ENCODE measurements around the gene RAPGEF1. TPM values are rescaled to one million over a fixed set of nuclear protein-coding genes. Genes with fewer than 3 reads are reported as not detected.

Gene RAPGEF1
- total RNA-seq, 1 experiment from 2014 or later = 55.6 TPM

- Histone ChIP-seq H2BK20ac (ENCODE audit: low read depth, low read length, poor library complexity, severe bottlenecking) (no peak overlapping the region), H2BK120ac (ENCODE audit: low read depth, low read length, poor library complexity, severe bottlenecking) (no peak overlapping the region), H3K4ac (ENCODE audit: low read depth, low read length) (no peak overlapping the region), H4K20me1 (ENCODE audit: control insufficient read depth, insufficient read depth, insufficient read length) (no peaks in the 10 kb centered on the region), H3K9me3 (ENCODE audit: control insufficient read depth, low read depth, low read length) (no peaks in the 10 kb centered on the region), H2BK12ac (ENCODE audit: insufficient read length, low read depth, low read length) (no peak overlapping the region), H3K14ac (ENCODE audit: insufficient read depth, low read length) (no peak overlapping the region), H3K79me2 (ENCODE audit: insufficient read depth, low read length) (peaks cover 6% of the 10 kb centered on the region; the same call in 1 of the 2 replicates), H3K9ac (ENCODE audit: extremely low read depth, insufficient read length, low read length) (no peak overlapping the region), H3K4me2 (ENCODE audit: insufficient read depth, insufficient read length, low read length) (no peak overlapping the region), H2BK15ac (ENCODE audit: low read depth, low read length) (no peak overlapping the region), H3K27ac (ENCODE audit: insufficient read length, low read depth, low read length) (no peak overlapping the region), H3K23ac (ENCODE audit: insufficient read length, low read depth, low read length) (no peak overlapping the region), H3K23me2 (ENCODE audit: insufficient read length, low read depth, low read length, poor library complexity, severe bottlenecking) (no peaks in the 10 kb centered on the region), H2AFZ (ENCODE audit: low read length) (no peak overlapping the region), H3K18ac (ENCODE audit: insufficient read length, low read depth, low read length) (no peak overlapping the region), H2BK5ac (ENCODE audit: insufficient read length, low read length) (no peak overlapping the region), H3K79me1 (ENCODE audit: insufficient read depth, low read depth, low read length, poor library complexity, severe bottlenecking) (peaks cover 3% of the 10 kb centered on the region), H4K91ac (ENCODE audit: insufficient read length, low read depth, low read length) (no peak overlapping the region), H3K56ac (ENCODE audit: insufficient read length, low read depth, low read length) (no peak overlapping the region), H2AK5ac (ENCODE audit: insufficient read length, low read length) (no peak overlapping the region), H4K5ac (ENCODE audit: insufficient read length, low read depth, low read length) (no peak overlapping the region), H3K27me3 (ENCODE audit: insufficient read depth, low read length) (no peaks in the 10 kb centered on the region), H4K8ac (replicated peaks; ENCODE audit: insufficient read length, low read depth, low read length) (no peak overlapping the region), H3T11ph (ENCODE audit: low read length) (no peak overlapping the region), H3K4me1 (ENCODE audit: insufficient read depth, low read length) (peaks cover 24% of the 10 kb centered on the region; the same call in 1 of the 2 replicates)
- Mint-ChIP-seq H3K4me3 (no peak overlapping the region), H3K27ac (0 out of 7 replicates have a peak overlapping the region, but pooled peaks of 1 of the 3 experiments have one; percentile 31), H3K4me1 (peaks cover 37 to 51% of the 10 kb centered on the region in 2 experiments), H3K9me3 (peaks cover 0 to under 1% of the 10 kb centered on the region in 2 experiments; a peak in 2 of 5 replicates), H3K36me3 (ENCODE audit: insufficient read depth in 1 of 3, low read depth in 3 of 3) (no peaks in the 10 kb centered on the region; a peak in 1 of 7 replicates), H3K27me3 (ENCODE audit: low read depth) (no peaks in the 10 kb centered on the region)
- no CpG with 5 or more reads among the region's 5 CpGs for WGBS (ENCODE audit: extremely low coverage, insufficient read length, low lambda C conversion rate)
- no peak for DNase-seq
- TF ChIP-seq, protein P1, sequence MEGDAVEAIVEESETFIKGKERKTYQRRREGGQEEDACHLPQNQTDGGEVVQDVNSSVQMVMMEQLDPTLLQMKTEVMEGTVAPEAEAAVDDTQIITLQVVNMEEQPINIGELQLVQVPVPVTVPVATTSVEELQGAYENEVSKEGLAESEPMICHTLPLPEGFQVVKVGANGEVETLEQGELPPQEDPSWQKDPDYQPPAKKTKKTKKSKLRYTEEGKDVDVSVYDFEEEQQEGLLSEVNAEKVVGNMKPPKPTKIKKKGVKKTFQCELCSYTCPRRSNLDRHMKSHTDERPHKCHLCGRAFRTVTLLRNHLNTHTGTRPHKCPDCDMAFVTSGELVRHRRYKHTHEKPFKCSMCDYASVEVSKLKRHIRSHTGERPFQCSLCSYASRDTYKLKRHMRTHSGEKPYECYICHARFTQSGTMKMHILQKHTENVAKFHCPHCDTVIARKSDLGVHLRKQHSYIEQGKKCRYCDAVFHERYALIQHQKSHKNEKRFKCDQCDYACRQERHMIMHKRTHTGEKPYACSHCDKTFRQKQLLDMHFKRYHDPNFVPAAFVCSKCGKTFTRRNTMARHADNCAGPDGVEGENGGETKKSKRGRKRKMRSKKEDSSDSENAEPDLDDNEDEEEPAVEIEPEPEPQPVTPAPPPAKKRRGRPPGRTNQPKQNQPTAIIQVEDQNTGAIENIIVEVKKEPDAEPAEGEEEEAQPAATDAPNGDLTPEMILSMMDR (conservative IDR thresholded peaks at IDR 0.05) = no peak
Measured at GRCh38 chr9:131657940-131658339, 81.9 kb downstream of the RAPGEF1 start.

Measured in H9 (cell line).